Stimulated activated CD4-positive, alpha-beta T cell treated with anti-CD3 and anti-CD28 coated beads, Interleukin-12 subunit alpha, Interleukin-12 subunit beta, amount 100 ng/mL, for 4 hours (primary cell): Measurements from ENCODE around the gene UBASH3A.

ENCODE experiments used
- DNase-seq: peaks from one replicate; pipeline ENCODE4 v3.0.0-alpha.2; 2020

Gene UBASH3A

DNA sequence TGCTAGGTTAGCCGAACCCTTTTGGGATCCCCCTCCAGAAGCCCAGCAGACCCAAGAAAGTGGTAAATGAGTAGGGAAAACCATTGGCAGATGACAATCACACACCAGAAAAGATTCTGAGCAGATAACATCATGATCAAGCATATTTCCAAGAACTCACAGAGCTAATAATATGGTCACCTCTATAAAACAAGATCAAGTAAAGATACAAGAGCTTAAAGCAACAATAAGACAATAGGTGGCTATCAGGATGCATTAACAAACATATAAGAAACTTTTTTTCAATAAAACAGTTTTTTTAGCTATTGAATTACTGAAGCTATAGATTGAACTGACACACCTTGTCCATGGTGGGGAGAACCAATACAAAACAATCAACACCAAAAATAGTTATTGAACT is 29.0 kb downstream of the UBASH3A start:
- DNase-seq, result no peak

DNA sequence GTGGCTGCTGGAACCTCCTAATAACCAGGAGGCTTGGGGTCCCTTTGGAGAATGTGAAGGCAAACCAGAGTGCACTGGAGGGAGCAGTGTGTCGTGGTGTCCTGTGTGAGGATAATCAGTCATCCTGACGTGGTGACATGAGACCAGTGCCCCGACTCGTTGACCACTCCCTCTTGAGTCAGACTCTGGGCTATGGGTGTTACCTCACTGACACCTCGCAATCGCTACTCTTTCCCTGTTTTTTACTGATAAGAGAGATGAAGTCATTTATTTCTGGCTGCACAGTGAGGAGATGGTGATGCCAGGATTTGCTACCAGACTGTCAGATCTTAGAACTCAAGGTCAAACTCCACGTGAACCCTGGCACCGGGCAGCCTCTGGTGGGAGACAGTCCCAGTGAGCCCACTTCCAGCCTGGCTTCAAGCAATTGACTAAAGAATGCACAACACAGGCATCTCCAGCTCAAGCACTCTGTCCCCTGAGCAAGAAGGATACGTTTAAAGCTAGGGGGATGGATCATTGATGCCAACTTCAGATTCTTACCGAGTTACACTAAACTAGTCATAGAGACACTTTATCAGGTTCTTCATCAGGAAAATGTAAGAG is 30.3 kb downstream of the UBASH3A start:
- DNase-seq, result no peak

DNA sequence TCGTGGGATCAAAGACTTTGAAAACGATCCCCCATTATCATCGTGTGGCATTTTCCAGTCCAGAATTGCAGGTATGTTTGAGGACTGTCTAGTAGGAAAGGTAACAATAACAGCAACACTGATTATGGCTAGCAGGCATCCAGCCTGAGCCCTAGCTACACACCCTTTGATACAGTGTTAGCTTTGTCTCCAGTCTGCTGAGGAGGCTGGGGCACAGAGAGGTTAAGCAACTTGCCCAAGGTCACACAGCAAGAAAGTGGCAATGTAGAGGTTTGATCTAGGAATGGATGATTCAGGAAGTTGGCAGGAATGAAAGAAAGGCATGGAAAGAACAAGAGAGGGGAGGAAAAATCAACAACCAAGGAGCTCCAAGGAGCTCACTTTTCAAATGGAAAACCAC is 31.2 kb downstream of the UBASH3A start:
- no peak for DNase-seq

DNA sequence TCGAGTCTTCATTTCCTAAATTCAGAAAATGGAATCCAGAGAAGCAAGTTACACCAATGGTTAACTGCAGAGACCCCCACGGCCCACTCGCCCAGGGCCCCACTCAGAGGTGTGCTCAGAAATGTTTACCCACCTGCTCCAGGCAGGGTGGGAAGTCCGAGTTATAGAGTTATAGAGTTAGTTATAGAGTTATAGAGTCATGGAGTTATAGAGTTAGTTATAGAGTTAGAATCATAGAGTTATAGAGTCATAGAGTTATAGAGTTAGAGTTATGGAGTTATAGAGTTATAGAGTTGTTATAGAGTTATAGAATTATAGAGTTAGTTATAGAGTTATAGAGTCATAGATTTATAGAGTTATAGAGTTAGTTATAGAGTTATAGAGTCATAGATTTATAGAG is 31.7 kb downstream of the UBASH3A start:
- DNase-seq, result no peak

DNA sequence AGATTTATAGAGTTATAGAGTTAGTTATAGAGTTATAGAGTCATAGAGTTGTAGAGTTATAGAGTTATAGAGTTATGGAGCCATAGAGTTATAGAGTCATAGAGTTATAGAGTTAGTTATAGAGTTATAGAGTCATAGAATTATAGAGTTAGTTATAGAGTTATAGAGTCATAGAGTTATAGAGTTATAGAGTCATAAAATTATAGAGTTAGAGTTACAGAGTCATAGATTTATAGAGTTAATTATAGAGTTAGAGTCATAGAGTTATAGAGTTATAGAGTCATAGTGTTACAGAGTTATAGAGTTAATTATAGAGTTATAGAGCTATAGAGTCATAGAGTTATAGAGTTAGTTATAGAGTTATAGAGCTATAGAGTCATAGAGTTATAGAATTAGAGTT is 32.1 kb downstream of the UBASH3A start:
- no peak for DNase-seq

DNA sequence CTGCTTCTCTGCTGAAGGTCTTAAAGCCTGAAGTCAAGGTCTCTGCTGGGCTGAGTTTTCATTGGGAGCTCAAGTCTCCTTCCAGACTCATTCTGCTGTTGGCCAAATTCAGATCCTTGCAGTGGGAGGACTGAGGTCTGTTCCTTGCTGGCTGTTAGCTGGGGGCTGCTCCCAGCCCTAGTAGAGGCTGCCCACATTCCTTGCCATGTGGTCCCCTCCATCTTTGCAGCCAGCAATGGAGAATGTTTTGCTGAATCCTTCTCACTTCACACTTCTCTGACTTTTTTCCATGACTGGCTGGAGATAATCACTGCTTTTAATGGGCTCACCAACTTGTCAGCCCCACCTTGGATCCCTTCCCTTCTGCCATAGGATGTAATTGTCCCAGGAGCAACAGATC is 33.2 kb downstream of the UBASH3A start:
- DNase-seq, result no peak

DNA sequence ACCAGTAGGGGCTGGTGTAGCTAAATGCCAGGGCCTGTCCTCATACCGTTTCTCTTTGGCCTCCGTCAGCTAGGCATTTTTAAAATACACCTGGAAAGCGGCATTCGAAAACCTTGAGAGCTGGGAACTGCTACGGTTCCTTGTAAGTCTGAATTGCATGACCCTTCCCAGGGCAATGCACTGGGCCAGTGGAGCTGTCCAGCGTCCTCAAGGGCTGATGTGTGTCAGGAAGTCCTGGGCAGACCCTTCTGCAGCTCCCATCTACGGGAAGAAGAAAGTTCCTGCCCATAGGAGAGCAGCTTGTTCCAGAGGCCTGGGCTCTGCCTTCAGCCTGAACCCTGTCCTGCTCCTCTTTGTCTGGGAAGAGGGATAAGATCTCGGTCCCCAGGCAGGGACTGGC is 34.1 kb downstream of the UBASH3A start:
- DNase-seq, result no peak

DNA sequence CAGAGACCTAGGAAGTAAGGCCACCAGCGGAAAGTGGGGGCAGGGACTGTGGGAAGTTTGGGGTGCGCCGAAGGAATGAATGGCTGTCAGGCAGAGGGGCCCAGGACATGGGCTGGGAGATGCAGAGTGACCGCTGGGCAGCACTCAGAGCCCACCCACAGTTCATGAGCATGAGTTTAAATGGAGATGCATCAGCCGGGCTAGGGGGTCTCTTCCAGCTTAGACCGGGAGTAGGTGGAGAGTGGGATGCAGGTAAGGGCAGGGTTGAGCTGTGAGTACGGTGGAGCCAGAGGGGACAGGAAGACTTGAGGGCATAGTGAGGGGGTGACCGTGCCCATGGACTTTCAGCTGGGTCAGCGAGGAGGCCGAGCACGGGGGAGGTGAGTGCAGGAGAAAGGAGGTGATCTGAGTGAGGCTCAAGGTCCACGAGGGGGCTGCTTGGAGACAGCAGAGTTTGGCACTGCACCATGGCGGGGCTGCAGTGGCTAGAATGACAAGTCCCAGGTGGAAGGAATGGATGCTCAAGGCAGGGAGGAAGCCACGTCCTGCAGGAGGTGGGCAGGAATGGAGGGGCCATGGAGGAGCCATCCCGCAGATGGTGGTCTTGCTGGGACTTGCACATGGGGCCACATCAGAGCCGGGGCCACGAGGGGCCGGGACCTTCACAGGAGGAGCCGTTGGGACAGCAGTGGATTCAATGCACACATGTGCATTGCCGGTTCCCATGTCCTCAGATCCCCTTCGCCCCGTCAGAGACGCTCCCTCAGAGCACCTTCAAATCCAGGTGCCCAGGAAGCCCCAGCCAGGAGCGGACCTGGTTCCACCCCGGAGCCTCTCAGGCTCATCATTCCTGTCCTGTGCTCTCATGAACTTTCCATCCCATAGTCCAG is 34.9 kb downstream of the UBASH3A start:
- no peak for DNase-seq

DNA sequence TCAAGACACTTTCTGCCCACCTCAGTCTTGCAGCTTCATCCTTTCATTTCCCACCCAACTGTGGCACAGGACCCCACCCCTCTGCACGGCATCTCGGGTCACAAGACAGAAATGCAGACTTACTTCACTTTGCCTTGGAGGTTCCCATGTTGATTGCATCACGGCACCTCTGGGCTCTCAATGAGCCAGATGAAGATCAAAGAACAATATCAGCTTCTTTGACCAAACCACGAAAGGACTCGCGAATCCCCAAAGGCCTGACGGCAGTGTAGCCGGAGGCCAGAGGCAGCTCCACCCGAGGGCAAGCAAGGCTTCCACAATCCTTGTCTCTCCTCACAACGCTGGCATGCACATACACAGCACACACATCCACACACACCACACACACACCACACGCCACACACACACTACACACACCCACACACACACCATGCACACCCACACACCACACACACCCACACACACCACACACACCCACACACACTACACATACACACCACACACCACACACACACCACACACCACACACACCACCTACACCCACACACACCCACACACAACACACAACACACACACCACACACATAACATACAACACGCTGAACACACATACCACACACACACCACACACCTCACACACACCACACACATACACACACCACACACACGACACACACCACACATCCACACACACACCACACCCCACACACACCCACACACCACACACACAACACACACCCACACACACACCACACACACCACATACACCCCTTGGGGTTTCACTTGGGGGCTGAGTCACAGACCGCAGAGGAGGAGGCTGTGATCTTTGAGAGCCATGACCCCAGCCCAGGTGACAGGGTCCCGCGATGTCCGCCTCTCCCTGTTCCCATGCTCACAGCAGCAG is 35.8 kb downstream of the UBASH3A start:
- DNase-seq, result no peak

DNA sequence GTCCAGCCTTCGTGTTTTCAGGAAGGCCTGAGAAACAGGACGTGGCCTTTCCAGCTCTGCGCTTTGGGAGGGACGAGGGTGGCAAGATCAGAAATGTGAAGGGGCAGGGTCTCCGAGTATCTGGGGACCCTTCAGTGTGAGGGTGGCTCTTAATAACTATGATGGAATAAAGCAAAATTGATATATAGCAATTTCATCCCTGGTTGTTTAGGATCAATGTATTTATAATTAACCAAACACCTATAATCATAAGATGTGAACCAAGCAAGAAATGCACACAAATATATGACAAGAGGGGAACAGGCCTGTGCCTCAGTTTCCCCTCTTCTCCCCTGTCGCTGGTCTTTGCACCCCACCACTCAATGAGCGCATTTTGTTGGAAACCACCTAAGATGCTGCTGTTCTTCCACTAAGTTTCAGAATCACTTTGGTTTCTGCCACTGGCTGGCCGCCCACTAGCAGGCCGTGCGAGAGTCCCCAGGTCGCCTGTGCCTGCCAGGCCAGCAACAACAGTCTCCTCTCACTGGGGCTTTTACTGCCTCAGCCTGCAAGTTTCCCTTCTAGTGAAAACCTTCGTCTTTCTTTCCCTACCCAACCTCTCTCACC is 36.6 kb downstream of the UBASH3A start:
- no peak for DNase-seq

DNA sequence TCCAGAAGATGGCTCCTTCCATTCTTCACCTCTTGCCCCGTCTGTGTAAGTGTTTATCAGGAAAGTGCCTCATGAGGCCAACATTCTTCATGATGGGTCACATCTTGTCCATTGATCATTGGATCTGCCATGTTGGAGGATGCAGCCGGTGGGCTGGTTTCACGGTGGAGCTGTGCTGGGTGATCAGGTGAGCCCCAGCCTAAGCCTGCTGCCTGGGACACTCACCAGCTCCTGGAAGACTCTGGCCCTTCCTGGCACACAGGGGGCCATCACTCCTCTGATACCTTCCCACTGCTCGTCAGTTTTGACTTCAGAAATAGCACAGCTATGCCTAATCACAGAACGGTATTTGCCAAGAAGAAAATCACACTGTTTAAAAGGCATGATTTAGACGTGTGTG is 38.3 kb downstream of the UBASH3A start:
- DNase-seq, result no peak

DNA sequence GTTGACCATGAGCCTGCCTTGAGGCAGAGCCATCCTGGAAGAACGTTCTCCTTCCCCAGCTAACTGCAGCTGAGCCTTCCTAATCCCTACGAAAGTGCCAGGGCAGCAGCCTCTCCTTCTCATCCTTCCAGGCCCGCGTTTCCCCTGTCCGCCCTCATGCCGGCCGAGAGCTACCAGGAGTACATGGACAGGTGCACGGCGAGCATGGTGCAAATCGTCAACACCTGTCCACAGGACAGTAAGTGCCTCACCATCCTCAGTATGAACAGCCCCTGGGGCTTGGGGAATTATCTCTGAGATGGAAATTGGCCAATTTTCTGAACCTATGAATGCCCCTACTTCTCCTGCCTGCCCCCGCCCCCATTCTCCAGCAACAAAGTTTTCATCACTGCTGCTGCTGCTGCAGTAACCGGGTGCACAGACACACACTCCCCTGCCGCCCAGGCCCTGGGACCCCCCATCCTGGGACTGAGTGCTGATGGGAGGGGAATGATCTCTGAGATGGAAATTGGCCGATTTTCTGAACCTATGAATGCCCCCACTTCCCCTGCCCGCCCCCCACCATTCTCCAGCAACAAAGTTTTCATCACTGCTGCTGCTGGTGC is 39.6 kb downstream of the UBASH3A start:
- DNase-seq, result no peak

DNA sequence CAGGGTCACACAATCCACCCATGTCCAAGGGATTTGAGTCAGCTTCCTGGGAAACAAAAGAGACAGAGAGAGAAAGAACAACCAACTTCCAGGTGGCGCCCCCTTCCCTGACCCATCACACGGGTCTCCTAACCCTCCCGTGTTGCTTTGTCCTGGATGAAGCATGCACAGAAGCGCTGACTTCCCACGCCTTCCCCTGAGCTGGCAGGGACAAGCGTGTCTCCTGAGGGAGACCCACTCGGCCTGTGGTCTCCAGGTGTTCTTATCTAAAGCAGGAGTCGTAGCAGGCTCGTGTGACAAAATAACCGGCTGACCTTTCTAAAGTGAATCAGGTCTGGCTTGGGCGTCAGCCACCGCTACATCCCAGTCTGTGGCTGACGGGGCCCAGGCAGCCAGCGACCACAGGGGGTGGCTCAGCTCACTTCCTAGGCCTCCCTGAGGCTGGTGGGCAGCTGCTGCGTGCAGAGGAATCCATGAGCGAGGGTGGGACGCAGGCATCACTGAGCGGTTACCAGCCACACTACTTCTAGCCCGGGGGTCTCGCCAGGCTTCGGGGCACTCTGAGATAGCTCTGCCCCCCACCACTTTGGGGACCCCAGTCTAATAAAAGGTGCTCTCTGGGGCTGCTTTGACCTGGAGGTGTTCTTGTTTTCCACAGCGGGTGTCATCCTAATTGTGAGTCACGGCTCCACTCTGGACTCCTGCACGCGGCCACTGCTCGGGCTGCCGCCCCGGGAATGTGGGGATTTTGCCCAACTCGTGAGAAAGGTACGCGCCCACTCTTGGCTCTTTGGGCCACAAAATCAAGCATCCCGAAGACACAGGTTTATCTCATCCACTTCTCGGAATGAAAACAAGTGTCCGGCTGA is 40.4 kb downstream of the UBASH3A start:
- DNase-seq, result no peak

DNA sequence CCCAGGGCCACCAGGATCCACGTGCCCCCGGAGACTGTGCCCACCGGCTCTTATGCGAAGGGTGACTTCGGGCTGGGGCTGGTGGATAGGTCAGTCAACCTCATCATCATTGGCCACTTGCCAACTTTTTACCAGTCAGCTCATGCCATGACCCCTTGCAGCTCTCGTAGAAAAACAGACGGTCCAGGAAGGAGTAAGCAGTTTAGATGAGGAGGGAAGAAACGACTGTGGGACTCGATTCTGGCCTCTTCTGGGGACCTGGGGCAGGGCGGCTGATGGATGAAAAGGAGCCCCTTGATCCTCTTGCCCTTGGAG is 41.0 kb downstream of the UBASH3A start:
- DNase-seq, result no peak

DNA sequence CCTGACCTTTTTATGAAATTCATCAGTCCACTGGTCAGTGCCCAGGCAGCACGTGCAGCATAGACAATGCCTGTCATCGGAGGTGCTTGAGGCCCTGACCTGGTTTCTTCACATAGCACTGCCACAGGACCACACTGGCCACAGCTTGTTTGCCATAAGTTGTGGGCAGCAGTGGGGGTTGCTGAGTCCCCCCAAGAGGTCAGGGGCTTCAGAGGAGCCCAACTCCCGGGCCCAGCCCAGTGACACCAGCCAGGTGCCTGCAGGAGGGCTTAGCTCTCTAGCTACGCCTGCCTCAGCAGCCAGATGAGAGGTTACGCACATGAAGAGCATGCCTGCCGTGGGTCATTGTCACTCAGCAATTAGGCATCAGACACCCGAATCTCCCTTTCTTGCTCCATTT is 41.6 kb downstream of the UBASH3A start:
- no peak for DNase-seq

DNA sequence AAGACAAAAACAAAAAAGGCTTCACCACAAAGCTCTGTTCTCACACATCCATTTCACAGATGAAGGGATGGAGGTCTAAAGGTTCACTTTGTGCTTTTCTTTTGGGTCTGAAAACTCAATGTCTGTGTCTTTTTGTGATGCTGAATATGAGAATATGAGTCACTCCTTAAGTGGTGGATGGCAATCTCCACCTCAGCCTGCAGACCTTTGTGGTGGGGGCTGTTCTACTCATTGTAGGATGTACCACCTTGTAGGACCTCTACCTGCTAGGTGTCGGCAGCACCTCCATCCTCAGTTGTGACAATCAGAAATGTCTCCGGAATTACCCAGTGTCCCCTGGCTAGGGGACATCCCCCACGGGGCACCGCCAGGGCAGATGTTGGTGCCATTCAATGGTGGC is 42.8 kb downstream of the UBASH3A start:
- no peak for DNase-seq

DNA sequence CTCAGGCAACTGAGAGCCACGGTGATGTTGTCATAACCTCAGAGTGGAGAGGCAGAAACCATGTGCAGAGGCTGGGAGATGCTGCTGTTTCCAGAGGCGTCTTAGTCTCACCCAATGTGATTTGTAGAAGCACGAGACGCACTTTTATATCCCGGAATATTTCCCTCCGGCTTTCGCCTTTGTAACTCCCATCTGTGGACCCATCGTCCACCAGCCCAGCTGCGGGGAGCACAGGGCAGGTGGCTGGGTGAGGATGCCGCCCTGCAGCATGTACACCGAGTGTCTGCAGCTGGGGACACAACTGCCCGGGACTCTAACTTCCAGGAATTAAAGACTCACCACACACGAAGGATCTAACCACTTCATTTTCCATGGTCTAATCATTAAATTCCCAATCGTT is 43.5 kb downstream of the UBASH3A start:
- DNase-seq, result no peak

DNA sequence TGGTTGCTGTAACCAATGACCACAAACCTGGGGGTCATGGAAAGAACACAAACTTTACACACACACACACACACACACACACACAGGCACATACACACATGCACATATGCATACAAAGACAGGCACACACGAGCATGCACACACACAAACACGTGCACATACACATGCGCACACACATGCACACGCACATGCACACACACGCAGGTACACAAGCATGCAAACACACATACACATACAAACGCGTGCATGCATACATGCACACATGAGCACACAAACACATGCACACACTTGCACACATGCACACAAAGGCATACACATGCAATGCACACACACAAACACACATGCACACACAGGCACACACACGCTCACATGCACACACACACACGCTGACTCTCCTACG is 44.0 kb downstream of the UBASH3A start:
- no peak for DNase-seq

DNA sequence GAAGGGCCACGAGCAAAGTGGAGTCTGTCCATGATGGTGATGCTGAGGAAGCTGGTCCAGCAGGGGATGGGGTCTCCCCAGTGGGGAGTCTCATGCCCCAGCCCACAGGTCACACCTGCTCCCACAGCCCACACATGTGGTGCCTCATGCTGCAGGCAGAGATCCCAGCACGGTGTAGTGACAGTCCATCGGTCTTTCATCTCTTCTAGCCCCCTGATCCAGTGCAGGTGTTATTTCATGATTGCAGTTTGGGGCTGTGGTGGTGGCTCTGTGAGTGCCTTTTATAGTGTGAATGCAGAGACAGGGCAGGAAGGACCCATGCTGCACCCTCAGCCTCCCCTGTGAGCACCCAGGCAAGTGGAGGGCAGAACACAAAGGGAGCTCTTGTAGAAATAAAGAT is 45.0 kb downstream of the UBASH3A start:
- DNase-seq, result no peak

DNA sequence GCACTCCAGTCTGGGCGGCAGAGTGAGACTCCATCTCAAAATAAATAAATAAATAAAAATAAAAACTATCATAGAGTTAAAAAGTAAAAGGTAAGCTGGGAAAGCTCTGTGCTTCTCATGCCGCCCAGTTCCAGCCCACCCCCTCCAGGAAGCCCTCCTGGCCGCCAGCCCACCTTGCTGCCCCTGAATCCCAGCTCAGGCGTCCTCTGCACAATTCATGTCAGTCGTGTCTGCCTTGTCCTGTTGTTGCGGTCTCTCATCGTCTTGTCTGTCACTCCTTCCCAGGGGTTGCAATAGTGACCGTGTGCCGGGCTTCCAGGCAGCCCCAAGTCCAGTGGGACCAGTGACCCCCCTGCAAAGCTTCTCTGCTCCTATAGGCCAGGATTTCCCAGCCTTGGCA is 48.2 kb downstream of the UBASH3A start:
- no peak for DNase-seq

DNA sequence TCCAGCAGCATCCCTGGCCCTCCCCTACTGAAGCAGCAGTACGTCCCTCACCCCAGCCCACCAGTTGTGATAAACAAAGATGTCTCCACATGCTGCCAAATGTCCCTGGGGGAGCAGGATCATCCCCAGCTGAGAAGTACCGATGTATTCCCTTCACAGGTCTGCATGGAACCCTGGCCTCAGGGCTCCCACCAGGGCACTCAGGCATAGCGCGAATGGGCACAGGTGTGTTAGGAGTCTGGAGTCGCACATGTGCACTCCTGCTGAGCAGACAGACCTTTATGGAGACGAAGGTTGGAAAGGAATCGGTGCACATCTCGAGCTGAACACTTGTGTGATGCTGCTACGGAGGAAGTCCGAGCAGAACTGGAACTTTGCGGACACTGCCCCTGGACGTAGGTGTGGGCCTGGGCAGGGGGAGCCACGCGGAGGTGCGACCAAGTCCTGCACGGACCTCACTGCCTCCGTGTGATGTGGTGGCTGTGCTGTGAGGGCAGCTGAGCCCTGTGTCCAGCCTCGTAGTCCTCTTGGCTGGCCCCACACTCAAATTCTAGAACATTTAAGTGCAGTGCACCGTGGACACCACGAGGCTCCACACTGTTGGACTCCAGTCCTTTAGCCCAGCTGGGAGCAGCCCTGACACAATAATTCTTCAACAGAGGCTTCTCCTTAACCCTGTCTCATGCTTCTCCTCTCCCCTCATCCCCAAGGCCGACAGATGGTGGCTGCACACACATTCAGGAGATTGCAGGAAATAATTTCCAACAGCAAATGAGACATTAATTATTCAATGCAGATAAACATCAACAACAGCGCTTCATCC is 48.9 kb downstream of the UBASH3A start:
- no peak for DNase-seq
